ENCODE measurements around the gene SLX9. TPM values are rescaled to one million over a fixed set of nuclear protein-coding genes. Genes with fewer than 3 reads are reported as not detected.

Gene SLX9
- total RNA-seq, 4 donors from 2014 or later: 8.1 to 46.0 (median 16.6) TPM

DNA sequence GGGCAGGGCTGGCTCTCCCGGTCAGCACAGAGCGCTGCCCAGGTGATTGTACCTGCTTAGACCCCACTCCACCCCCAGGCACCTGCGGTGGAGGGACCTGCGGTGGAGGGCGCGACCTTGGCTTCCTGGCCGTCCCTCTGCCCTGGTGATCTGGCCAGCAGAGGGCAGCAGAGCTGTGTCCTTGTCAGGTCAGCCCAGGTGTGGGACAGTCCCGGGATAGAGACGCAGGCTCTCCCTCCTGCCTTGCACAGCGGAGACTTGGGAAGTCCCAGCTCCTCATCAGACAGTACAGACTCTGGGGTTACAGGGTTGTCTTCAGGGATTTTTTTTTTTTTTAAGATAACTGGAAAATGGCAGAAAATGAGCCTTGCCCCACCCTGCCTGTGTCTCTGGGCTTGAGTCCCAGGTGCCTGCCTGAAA is 10.0 kb downstream of the SLX9 start:
- Histone ChIP-seq H3K36me3 (no peaks in the 10 kb centered on the region), H3K4me1 (peaks cover 0 to 17% (median 11%) of the 10 kb centered on the region in 4 donors), H3K9me3 (no peaks in the 10 kb centered on the region), H3K27me3 (no peaks in the 10 kb centered on the region), H3K27ac (peak overlapping the region in 1 of 4 donors; percentile 39), H3K4me3 (no peak overlapping the region)
- TF ChIP-seq, protein P1, sequence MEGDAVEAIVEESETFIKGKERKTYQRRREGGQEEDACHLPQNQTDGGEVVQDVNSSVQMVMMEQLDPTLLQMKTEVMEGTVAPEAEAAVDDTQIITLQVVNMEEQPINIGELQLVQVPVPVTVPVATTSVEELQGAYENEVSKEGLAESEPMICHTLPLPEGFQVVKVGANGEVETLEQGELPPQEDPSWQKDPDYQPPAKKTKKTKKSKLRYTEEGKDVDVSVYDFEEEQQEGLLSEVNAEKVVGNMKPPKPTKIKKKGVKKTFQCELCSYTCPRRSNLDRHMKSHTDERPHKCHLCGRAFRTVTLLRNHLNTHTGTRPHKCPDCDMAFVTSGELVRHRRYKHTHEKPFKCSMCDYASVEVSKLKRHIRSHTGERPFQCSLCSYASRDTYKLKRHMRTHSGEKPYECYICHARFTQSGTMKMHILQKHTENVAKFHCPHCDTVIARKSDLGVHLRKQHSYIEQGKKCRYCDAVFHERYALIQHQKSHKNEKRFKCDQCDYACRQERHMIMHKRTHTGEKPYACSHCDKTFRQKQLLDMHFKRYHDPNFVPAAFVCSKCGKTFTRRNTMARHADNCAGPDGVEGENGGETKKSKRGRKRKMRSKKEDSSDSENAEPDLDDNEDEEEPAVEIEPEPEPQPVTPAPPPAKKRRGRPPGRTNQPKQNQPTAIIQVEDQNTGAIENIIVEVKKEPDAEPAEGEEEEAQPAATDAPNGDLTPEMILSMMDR (IDR thresholded peaks at IDR 0.05): peak; percentile 85 to 96 (median 93)
- TF ChIP-seq EP300 (IDR thresholded peaks at IDR 0.05; ENCODE audit: low read depth) (no peak), POLR2AphosphoS5 (IDR thresholded peaks at IDR 0.05) (peak in 1 of 3 donors; percentile 36), POLR2A (IDR thresholded peaks at IDR 0.05) (no peak)
- in situ Hi-C loops (cut with MboI; ENCODE audit: low pct_ligation_motif_present in 1 of 4, low pct_unique_long_range_greater_than_20kb in 1 of 4, low sequenced_read_pairs in 3 of 4): loop anchor here in 3 of 4 donors (5.0 to 25.0 kb wide), 4 partner anchors 137 to 188 kb away; partner anchors contain the start of genes SUMO3 (in 1 of the 3) and UBE2G2 (in 1 of the 3)
- intact Hi-C loops (cut with DNase I; ENCODE audit: low total_unique reads): loop anchor here (2.0 to 10.0 kb wide), 2 partner anchors 125 to 181 kb away; partner anchors contain the start of gene ADARB1
- peak; percentile 90 for DNase-seq
- 9% methylated on average over 10 of the region's 10 CpGs; no CpG with 5 or more reads in 1 of the 2 donors for WGBS, 2 donors (ENCODE audit: low coverage in 1 of 2)

- Histone ChIP-seq H3K4me3 (no peak overlapping the region), H3K27ac (peak overlapping the region in 2 of 4 donors; percentile 4 to 39), H3K27me3 (no peaks in the 10 kb centered on the region), H3K9me3 (no peaks in the 10 kb centered on the region), H3K36me3 (no peaks in the 10 kb centered on the region), H3K4me1 (peaks cover 0 to 17% (median 11%) of the 10 kb centered on the region in 4 donors)
- WGBS, 2 donors (ENCODE audit: low coverage in 1 of 2): 96% methylated on average over 18 of the region's 18 CpGs; no CpG with 5 or more reads in 1 of the 2 donors
- intact Hi-C loops (cut with DNase I; ENCODE audit: low total_unique reads): loop anchor here (10.0 kb wide), 1 partner anchor 124 kb away; the partner anchor contains the start of gene ADARB1
- in situ Hi-C loops (cut with MboI; ENCODE audit: low pct_ligation_motif_present in 1 of 4, low pct_unique_long_range_greater_than_20kb in 1 of 4, low sequenced_read_pairs in 3 of 4): loop anchor here in 1 of 4 donors (10.0 kb wide), 1 partner anchor 184 kb away; no protein-coding TSS in a partner anchor
- TF ChIP-seq POLR2A (IDR thresholded peaks at IDR 0.05): no peak
- no peak for DNase-seq
Observed at GRCh38 chr21:44950351-44950750, 10.5 kb downstream of the SLX9 start.

GRCh38 chr21:44951186-44951915 is 11.5 kb downstream of the SLX9 start:
- Histone ChIP-seq H3K27me3 (no peaks in the 10 kb centered on the region), H3K9me3 (no peaks in the 10 kb centered on the region), H3K36me3 (no peaks in the 10 kb centered on the region), H3K27ac (no peak overlapping the region), H3K4me3 (no peak overlapping the region), H3K4me1 (peaks cover 0 to 17% (median 11%) of the 10 kb centered on the region in 4 donors)
- in situ Hi-C loops (cut with MboI; ENCODE audit: low pct_ligation_motif_present in 1 of 4, low pct_unique_long_range_greater_than_20kb in 1 of 4, low sequenced_read_pairs in 3 of 4): loop anchor here in 1 of 4 donors (10.0 kb wide), 1 partner anchor 183 kb away; no protein-coding TSS in a partner anchor
- no peak for DNase-seq
- WGBS, 2 donors (ENCODE audit: low coverage in 1 of 2): 93 to 100% methylated on average over 3 to 27 of the region's 31 CpGs
- intact Hi-C loops (cut with DNase I; ENCODE audit: low total_unique reads): loop anchor here (10.0 kb wide), 1 partner anchor 123 kb away; the partner anchor contains the start of gene ADARB1
- TF ChIP-seq, protein P1 (IDR thresholded peaks at IDR 0.05): no peak
- TF ChIP-seq POLR2AphosphoS5 (IDR thresholded peaks at IDR 0.05) (no peak), EP300 (IDR thresholded peaks at IDR 0.05; ENCODE audit: low read depth) (no peak), POLR2A (IDR thresholded peaks at IDR 0.05) (no peak)

GRCh38 chr21:44952116-44952928 is 12.5 kb downstream of the SLX9 start:
- 80% methylated on average over 20 of the region's 24 CpGs; no CpG with 5 or more reads in 1 of the 2 donors for WGBS, 2 donors (ENCODE audit: low coverage in 1 of 2)
- no peak for TF ChIP-seq POLR2AphosphoS5 (IDR thresholded peaks at IDR 0.05)
- TF ChIP-seq, protein P1 (IDR thresholded peaks at IDR 0.05): no peak
- TF ChIP-seq POLR2A (IDR thresholded peaks at IDR 0.05): no peak
- TF ChIP-seq EP300 (IDR thresholded peaks at IDR 0.05; ENCODE audit: low read depth): no peak
- intact Hi-C loops (cut with DNase I; ENCODE audit: low total_unique reads) (loop anchor here (10.0 kb wide), 1 partner anchor 122 kb away; the partner anchor contains the start of gene ADARB1), in situ Hi-C loops (cut with MboI; ENCODE audit: low pct_ligation_motif_present in 1 of 4, low pct_unique_long_range_greater_than_20kb in 1 of 4, low sequenced_read_pairs in 3 of 4) (loop anchor here in 1 of 4 donors (10.0 kb wide), 1 partner anchor 182 kb away; no protein-coding TSS in a partner anchor)
- Histone ChIP-seq H3K36me3 (no peaks in the 10 kb centered on the region), H3K4me1 (peaks cover 0 to 17% (median 11%) of the 10 kb centered on the region in 4 donors), H3K4me3 (no peak overlapping the region), H3K9me3 (no peaks in the 10 kb centered on the region), H3K27me3 (no peaks in the 10 kb centered on the region), H3K27ac (peak overlapping the region in 2 of 4 donors; percentile 48 to 65)
- DNase-seq: no peak

All from transverse colon (tissue), 4 donors.